Pancreas (tissue), 10 donors: ENCODE data around the gene CHGA. TPM values are rescaled to one million over a fixed set of nuclear protein-coding genes. Genes with fewer than 3 reads are reported as not detected.
A peak's percentile ranks its signal among the peaks of the same experiment; 100 is the strongest.

Experiments used
- ATAC-seq, 4 donors: fragments of 200-7000 bp; cut with Tn5 transposase; one replicate each; pipeline versions ENCODE4 v1.8.0 to v1.9.1; 2020; ENCODE audit warnings: mild to moderate bottlenecking in 4 of 4, moderate library complexity in 4 of 4
- DNase-seq, 6 donors: peaks; one replicate each; pipeline ENCODE4 v3.0.0-alpha.2; 2020
- FAIRE-seq: peaks from 2 replicates; lab custom pipeline; 2012; peaks lifted over from hg19 to GRCh38; lab: Jason Lieb, UNC
- H3K27ac ChIP-seq, 4 donors: fragments of 200-600 bp; sonication (generic); 1 replicate in 3 of 4; 2 replicates in 1 of 4; pipeline versions ENCODE4 v1.5.0 to v1.8.0; 2020
- H3K27me3 ChIP-seq, 4 donors: fragments of 200-600 bp; one replicate each; pipeline ENCODE4 v1.8.0; 2021
- H3K36me3 ChIP-seq, 3 donors: fragments of 200-600 bp; sonication (generic) in 1 of 3; one replicate each; pipeline versions ENCODE4 v1.5.0 to v1.8.0; 2020 to 2021
- H3K4me1 ChIP-seq, 3 donors: fragments of 200-600 bp; one replicate each; pipeline ENCODE4 v1.8.0; 2021
- H3K4me3 ChIP-seq, 4 donors: fragments of 200-600 bp; sonication (generic) in 2 of 4; one replicate each; pipeline versions ENCODE4 v1.5.0 to v1.8.0; 2020 to 2021
- H3K9me3 ChIP-seq, 4 donors: fragments of 200-600 bp; one replicate each; pipeline ENCODE4 v1.8.0; 2021
- CTCF ChIP-seq, 4 donors: fragments of 200-600 bp; sonication (generic) in 3 of 4; IDR thresholded peaks; one replicate each; pipeline versions ENCODE4 v1.5.0 to v1.8.0; 2021; ENCODE audit warnings: antibody characterized with exemption in 4 of 4
- WGBS, 2 donors: extraction: QIAGEN DNeasy Blood & Tissue Kit; methylation state at CpG; one replicate each; pipeline ENCODE4 v1.1.7; 2013; 5-methylcytosine and 5-hydroxymethylcytosine counted together
- intact Hi-C, 3 donors: fragments of 100-400 bp; cut with DNase I; formaldehyde crosslinking; loops; one replicate each; pipeline versions ENCODE4 v1.11.1 to v1.14.2; 2022
- polyA plus RNA-seq, 2 donors: library from polyadenylated mRNA; stranded (reverse); fragments of 200-250 nt; gene quantifications; one replicate each; pipeline ENCODE4 v1.2.3, GENCODE V29; 2013
- total RNA-seq, 6 donors: library from RNA; stranded (reverse); fragmentation: NEBNext Ultra II Directional in 4 of 6; extraction: Animal tissue kit (Norgen Biotek cat#: 25700) in 4 of 6; gene quantifications; one replicate each; pipeline versions ENCODE4 v1.2.1 to v1.2.4, GENCODE V29; 2021 to 2023
- donor health status: healthy with polysubstance abuse.
- donor health status: DM: no; HTN: no; CAD: no; lungs with moderate emphysema.
- donor health status: DM: no; HTN: no; CAD: no.
- donor health status: control.
- donor health status: control.
- donor health status: Bipolar disorder and iron deficiency.
- donor health status: DM: yes; HTN: yes; CAD: no.
- donor health status: DM: no; HTN: no; CAD: no.
- donor health status: DM: no; HTN: no; CAD: no.
- donor health status: DM: yes; HTN: yes; CAD: no.

Gene CHGA
- total and polyA plus RNA-seq, 8 donors: 30.3 to 1,505 (median 112) TPM

- Histone ChIP-seq H3K27me3 (no peaks in the 10 kb centered on the region), H3K36me3 (peaks cover 0 to 2% (median 0%) of the 10 kb centered on the region in 3 donors), H3K27ac (no peak overlapping the region), H3K4me3 (no peak overlapping the region), H3K9me3 (no peaks in the 10 kb centered on the region), H3K4me1 (no peaks in the 10 kb centered on the region)
- TF ChIP-seq CTCF (IDR thresholded peaks at IDR 0.05): no peak
- intact Hi-C loops: no loop called here
- ATAC-seq (peak in 1 of 4 donors; percentile 15), DNase-seq (peak in 1 of 6 donors; percentile 31), FAIRE-seq (no peak)
- 77 to 88% methylated on average over 8 of the region's 8 CpGs for WGBS, 2 donors
Observed at GRCh38 chr14:92930737-92931602, 8.0 kb downstream of the CHGA start.

GRCh38 chr14:92931681-92932447 is 8.9 kb downstream of the CHGA start:
- FAIRE-seq (no peak), ATAC-seq (no peak), DNase-seq (no peak)
- TF ChIP-seq CTCF (IDR thresholded peaks at IDR 0.05): no peak
- Histone ChIP-seq H3K9me3 (no peaks in the 10 kb centered on the region), H3K27ac (no peak overlapping the region), H3K36me3 (peaks cover 0 to 11% (median 0%) of the 10 kb centered on the region in 3 donors), H3K27me3 (no peaks in the 10 kb centered on the region), H3K4me1 (no peaks in the 10 kb centered on the region), H3K4me3 (no peak overlapping the region)
- WGBS, 2 donors: 88 to 93% methylated on average over 18 of the region's 18 CpGs
- intact Hi-C loops: no loop called here

GRCh38 chr14:92932448-92933395 is 9.8 kb downstream of the CHGA start:
- H3K27me3 ChIP-seq: no peaks in the 10 kb centered on the region
- peak in 1 of 6 donors; percentile 71 for DNase-seq
- 85 to 91% methylated on average over 28 to 35 of the region's 35 CpGs for WGBS, 2 donors
- intact Hi-C loops: no loop called here
- no peaks in the 10 kb centered on the region for H3K9me3 ChIP-seq
- ATAC-seq: no peak
- H3K4me3 ChIP-seq: no peak overlapping the region
- H3K36me3 ChIP-seq: peaks cover 0 to 13% (median 0%) of the 10 kb centered on the region in 3 donors
- H3K27ac ChIP-seq: no peak overlapping the region
- TF ChIP-seq CTCF (IDR thresholded peaks at IDR 0.05): no peak
- H3K4me1 ChIP-seq: no peaks in the 10 kb centered on the region
- FAIRE-seq: no peak

- no peak for ATAC-seq
- Histone ChIP-seq H3K4me3 (no peak overlapping the region), H3K4me1 (no peaks in the 10 kb centered on the region), H3K27me3 (no peaks in the 10 kb centered on the region), H3K36me3 (peaks cover 0 to 13% (median 0%) of the 10 kb centered on the region in 3 donors), H3K27ac (no peak overlapping the region), H3K9me3 (no peaks in the 10 kb centered on the region)
- no peak for TF ChIP-seq CTCF (IDR thresholded peaks at IDR 0.05)
- peak in 1 of 6 donors; percentile 39 for DNase-seq
- no peak for FAIRE-seq
- intact Hi-C loops: no loop called here
- 83 to 84% methylated on average over 8 of the region's 8 CpGs for WGBS, 2 donors
Observed at GRCh38 chr14:92933481-92933880, 10.5 kb downstream of the CHGA start.
